ENCODE results near the gene MYZAP.

Gene MYZAP

DNA sequence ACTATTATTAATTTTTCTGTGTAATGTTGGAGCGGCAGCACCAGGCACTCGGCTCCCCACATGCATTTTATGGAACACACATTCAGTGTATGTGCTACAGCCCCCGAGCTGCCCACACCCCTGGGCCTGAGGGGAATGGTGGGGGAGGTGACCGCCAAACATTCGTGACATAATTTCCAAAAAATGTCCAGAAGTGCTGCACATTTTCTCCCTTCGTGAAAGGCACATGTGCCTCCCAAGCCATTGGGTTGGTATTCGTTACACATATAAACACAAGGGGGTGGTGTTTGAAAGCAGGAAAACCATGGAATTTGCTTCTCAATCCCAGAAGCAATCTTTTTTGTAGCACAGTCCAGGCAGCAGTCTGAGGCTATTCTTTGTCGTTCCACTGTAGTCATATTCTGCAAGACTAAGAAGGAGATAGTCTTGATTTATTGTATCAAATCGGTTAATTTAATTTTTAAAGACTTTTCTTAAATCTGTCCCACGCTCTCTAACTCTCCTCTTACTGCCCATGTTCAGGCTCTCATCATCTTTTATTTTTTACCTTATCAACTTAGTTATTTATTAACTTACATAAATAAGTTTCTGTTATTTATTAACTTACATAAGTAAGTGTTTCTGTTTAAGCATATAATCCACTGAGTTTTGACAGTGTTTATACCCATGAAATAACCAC is 75.6 kb downstream of the MYZAP start:
- DNase-seq: no peak

- DNase-seq: no peak
Measured at GRCh38 chr15:57668016-57668415, 76.3 kb downstream of the MYZAP start.

DNA sequence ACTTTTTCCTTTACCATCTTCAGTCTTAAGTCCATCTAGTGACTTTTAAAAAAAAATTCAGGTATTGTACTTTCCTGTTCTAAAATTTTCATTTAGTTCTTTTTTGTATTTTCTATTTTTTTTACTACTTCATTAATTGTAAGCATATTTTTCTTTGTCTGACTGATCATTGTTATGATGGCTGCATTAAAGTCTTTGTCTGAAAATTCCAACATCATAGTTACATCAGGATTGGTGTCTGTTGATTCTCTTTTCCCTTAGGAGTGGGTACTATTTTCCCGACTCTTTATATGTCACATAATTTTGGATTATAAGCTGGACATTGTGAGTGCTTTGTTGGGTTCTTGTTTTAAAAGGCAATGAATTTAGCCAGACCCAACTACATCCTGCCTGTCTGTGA is 79.9 kb downstream of the MYZAP start:
- DNase-seq: no peak

DNA sequence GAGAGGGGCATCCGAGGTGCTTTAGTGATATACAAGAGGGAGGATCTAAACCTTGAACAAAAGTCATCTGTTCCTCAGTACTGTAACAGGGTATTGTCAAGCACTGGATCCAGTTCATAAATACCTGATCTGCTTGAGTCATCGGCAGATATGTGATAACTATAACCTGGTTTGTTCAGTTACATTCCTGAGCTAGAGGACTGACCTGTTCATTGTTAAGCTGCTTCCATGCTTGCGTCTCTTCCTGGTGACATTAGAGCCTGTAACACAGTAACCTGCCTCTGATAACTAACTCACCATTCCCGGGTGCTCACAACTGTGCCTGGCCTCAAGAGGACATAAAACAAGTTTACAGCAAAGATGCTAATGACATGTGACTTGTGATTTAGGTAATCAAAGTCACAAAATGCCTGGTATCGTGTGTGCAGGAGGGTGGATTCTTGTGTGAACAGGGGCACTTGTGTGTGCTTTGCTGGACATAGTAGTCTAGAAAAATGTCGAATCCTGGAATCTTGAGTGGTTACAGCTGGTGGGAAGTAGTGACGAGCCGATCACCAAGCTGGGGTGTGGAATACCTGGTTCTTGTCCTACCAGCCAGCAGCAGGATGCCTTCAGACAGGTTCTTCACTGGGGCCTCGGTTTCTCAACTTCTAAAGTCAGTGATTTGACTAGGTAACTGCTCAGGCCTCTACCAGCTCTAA is 83.9 kb downstream of the MYZAP start:
- DNase-seq: no peak

DNA sequence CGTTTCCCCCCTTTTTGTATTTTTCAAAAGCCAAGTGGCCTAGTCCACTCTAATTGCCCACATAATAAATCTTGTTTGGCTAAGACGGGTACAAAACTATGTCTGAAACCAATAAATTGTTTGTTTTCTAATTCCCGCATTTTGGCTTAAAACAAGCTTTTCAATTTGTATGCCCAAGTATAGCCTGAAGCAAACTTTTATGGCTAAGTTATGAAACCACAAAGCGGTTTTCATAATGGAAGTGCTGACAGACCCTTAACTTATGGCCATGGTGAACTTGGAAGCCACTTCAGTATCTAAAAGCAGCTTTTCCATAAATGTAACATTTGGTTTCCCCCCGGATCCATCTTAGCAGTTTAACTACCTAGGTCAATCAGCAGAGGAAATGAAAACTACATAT is 84.9 kb downstream of the MYZAP start:
- no peak for DNase-seq

DNA sequence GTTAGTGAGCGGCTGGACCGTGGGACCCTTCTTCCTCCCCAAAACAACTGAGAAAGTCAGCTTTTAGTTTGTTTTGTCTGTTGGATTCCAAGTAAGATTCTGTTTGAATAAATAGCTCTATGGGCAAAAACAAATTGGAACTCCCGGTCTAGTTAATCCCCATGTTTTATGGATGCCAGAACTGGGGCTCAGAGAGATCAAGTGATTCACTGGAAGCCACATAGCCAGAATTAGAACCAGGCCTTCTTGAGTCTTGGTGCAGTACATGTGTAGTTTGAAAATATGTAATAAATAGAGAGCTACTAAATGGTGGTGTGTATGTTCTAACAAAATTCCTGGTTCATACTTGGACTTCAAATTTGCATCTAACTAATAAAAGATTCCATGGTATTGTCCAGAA is 85.5 kb downstream of the MYZAP start:
- DNase-seq: no peak

DNA sequence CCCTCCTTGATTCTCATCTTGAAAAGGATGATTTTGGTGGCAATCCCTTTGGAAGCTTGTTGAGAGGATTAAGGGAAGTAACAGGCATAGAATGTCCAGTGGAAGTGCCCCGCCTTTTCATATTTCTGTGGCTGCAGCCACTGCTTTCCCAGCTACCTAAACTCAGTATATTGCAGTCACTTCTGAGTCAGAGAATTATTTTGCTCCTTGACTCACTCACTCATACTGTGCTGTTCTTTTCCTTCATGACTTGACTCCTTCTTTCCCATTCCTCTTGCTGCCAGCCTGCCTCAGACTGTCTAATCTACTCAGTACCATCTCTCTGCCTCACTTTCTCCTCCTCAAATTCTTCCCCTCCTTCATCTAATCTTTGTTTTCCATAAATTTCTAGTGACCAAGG is 88.3 kb downstream of the MYZAP start:
- no peak for DNase-seq

DNA sequence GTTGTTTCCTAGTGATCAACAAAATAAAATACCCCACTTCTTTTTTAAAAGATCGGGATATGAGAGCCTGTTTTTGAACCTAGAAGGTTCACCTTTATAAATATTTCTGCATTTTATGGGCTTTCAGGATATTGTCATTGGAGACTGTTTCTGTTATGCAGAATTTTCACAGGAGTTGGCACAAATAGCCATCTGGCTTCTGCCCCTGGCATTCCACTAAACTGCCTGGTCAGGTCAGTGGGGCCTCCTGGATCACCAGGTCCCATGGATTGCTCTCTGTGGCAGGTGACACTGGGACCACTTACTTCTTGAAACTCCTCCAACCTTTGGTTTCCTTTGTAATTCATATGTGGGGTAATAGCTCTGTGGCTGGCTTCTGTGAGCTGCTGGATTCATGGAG is 89.3 kb downstream of the MYZAP start:
- DNase-seq: no peak

GRCh38 chr15:57683481-57683880 is 91.8 kb downstream of the MYZAP start:
- DNase-seq: no peak

DNA sequence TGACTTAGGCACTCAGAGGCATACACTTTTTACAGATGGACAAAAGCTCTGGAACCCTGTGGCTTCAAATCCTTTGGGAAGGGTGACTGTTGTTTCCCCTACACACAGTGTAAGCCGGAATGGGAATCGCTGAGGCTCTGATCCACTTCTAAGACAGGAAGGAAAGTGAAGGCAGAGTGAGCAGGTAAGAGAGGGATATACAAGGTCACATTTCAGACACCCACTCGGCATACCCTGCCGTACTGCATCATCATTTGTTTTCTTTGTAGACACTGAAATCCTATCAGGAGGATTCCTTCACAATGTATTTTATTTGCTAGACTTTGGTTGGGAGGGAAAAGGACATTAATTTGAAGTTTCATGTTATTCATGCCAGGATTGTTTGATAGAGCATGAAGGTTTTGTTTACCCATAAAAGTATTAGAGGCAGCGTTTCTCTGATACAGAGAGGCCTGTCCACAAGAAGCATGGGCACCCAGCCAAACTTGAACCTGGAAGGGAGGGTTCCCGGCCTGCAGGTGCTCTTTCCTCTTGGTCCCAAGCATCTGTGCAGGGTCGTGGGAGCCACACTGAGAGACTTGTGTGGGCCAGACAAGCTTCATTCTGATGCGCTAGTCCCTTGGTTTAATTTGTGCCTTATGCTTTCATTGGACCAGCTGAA is 92.9 kb downstream of the MYZAP start:
- no peak for DNase-seq

DNA sequence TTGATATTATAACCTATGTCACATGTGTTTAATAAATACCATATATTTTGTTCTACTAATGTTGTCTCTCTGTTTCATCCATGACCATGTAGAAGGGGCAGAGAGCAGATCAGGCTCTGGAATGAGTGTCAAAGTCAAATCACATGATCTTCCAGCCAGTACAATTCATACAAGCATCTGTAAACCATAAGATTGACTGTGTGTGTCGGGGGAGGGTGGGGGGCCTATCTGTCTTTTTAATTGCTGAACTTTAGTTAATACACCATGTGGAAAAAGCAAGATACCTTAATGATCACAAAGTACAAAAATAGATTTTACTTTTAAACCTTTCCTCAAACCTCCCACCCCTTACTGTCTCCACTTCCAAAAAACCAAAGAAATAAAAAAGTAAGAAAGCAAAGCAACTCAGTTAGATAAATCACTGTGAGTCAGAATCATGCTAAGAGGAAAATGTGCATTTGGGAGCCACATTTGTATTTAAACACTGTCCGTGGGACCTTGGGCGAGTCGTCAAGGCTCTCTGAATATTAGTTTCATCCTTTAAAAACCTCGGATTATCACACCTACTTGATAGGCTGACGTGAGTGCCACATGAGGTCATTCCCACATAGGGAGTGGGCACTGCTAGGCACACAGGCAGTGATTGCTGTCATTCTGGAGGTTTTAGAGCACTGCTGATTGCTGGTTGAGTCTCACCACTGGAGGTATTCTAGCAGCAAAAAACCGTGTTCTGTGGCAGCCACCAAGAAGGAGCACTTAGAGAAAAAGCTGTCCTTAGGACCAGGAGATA is 93.8 kb downstream of the MYZAP start:
- no peak for DNase-seq

DNA sequence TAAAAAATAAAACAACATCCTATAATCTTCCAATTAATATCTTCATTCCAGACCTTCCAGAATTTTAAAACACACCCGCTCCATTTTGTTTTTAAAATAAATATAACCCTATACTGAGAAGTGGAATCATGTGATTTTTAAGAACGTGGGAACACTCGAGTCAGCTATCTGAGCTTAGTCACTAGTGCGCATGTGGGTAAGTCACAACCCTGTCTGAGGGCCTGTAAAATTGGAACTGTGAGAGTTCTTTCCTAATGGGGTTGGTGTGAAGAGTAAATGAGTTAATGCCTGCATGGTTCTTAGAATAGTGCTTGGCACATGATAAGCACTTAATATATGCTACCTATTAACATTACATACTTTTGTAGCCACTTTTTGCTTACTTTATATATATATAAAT is 95.0 kb downstream of the MYZAP start:
- no peak for DNase-seq

DNA sequence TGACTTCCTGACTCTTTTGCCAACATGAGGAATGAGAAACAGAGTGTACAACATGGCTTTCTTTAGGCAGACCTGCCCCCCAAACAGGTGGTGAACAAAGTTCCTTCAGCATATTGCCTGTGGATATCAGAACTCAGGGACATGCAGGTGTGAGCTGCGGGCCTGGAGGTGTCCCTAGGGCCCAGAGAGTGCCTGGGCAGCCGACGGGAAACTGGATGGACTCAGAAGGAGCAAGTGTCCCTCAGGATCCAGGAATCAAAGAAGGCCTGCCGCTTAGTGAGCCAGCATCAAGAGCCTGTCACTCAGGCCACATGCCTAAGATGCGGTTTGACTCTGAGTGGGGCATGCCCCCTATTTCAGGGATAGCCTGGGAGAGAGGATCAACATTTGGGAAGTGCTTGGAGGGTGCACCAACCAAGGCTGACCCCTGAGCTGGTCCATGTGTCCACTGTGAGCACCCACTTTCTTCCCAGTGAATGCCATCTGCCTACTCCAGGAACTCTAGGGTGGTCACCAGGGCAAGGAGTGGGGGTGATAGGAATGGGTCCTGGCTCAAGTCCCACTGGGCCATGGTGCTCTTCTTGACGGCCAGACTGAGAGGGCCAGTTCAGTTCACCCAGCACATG is 98.8 kb downstream of the MYZAP start:
- no peak for DNase-seq

GRCh38 chr15:57691082-57691481 is 99.4 kb downstream of the MYZAP start:
- no peak for DNase-seq

GRCh38 chr15:57692709-57693108 is 101.0 kb downstream of the MYZAP start:
- DNase-seq: no peak

DNA sequence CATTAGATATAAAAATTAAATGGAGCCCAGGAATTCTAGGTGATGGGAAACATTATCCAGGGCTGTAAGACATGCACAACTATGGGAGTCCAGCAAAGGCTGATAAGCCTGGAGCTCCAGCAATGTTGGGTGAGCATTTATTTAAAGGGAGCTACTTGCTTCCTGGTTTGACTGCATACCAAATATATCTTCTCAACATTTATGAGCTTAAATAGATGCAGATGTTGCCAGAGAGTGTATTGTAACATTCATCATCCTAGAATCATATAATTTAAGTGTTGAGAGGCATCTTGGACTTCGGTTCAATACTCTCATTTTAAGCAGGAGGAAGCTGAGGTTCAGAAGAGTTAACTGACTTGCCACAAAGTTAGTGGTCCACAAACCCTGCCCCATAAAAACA is 102.6 kb downstream of the MYZAP start:
- no peak for DNase-seq

- DNase-seq: no peak
Measured at GRCh38 chr15:57696146-57696545, 104.4 kb downstream of the MYZAP start.

DNA sequence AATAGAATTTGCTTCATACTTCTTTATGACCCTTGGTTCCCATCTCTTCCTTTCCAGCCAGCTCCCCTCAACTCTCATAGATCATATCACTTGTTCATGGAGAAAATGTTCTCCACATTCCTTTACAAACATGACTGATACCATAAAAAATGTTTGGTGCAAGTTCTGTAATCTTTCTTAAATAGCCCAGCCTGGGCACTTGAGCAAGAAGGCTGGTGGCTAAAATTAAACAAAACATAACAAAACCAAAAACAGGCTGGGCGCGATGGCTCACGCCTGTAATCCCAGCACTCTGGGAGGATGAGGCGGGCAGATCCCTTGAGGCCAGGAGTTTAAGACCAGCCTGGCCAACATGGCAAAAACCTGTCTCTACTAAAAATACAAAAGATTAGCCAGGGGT is 105.9 kb downstream of the MYZAP start:
- DNase-seq: no peak

DNA sequence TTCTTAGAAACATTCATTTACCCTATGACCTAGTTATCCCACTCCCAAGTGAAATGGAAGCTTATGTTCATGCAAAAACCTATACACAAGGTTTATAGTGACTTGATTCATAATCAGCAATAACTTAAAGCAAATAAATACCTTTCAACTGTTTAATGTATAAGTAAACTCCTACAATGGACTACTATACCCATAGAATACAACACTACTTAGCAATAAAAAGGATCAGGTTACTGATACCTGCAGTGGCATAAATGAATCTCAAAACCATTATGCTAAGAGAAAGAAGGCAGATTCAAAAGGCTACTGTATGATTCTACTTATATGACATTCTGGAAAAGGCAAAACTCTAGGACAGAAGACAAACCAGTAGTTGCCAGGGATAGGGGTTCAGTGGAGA is 106.5 kb downstream of the MYZAP start:
- DNase-seq: no peak

DNA sequence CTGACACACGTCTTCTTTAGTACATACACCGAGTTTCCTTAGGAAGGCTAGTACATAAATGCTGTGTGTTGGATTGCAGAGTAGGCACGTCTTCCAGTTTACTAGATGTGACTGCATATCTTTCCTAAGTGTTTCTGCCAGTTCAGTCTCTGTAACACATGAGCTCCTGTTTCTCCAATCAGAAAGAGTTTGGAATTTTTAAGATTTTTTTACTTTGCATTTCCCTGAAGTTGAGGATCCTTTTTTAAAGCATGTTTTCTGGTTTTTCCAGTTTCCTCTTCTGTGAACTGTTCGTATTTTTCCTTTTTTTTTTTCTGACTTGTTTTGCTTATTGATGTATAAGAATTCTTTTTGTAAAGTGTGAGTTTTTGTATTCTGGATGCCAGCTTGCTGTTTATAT is 107.3 kb downstream of the MYZAP start:
- DNase-seq: no peak

DNA sequence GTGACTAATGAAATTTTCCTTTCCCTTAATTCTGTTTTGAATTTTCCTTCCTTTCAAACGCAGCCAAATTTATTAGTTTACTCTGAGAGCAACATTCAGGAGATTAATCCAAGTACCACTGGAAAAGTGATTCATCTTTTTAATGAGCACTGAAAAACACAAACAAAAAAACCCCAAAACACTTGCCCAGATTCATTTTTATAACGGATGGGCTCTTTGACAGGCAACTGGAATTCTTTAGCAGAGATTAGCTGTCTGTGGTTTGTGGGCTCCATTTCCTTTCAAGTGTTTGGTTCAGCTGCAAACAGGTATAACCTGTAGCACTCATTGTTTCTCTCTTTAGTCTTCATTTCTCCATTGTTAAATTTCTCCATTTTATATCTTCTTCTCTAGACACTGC is 111.7 kb downstream of the MYZAP start:
- no peak for DNase-seq

DNA sequence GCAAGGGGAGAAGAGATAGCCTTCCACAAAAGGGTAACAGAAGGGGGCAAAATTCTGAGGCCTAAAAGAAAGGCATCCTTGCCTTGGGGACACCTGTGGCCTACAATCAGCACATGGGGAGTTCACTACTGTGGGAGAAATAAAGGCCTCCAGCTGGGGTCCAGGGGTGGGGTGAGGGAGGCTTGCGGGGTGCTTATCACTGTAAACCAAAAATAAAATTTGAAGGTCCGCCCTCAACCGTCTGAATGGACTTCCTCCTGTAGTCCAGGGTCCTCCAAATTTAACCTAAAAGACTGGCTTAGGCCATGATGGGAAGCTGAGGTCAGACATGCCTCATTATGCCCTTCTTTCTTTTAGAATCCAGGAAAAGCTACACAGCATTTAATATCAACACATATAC is 112.7 kb downstream of the MYZAP start:
- no peak for DNase-seq

GRCh38 chr15:57705746-57706404 is 114.2 kb downstream of the MYZAP start:
- no peak for DNase-seq
